B cell (primary cell): ENCODE results near the gene KCNMB2. TPM values are rescaled to one million over a fixed set of nuclear protein-coding genes. Genes with fewer than 3 reads are reported as not detected.

Experiments used
- ATAC-seq: fragments of 200-7000 bp; cut with Tn5 transposase; one replicate; pipeline ENCODE4 v1.10.0; 2021; ENCODE audit warnings: low read depth, mild to moderate bottlenecking, moderate number of reproducible peaks, moderate library complexity
- CTCF ChIA-PET: fragments of 350-600 bp; sonication (Branson Sonifier 250); formaldehyde crosslinking; loops from one replicate; lab custom pipeline; 2021; ENCODE audit warnings: antibody characterized with exemption, inconsistent platforms; lab: Charles Lee
- POLR2A ChIA-PET: fragments of 350-600 bp; sonication (Branson Sonifier 250); formaldehyde crosslinking; loops from one replicate; lab custom pipeline; 2021; ENCODE audit warnings: antibody characterized with exemption; lab: Charles Lee
- DNase-seq: peaks from one replicate; pipeline ENCODE4 v3.0.0; 2013
- H2AFZ ChIP-seq: 2 replicates; pipeline ENCODE4 v1.6.1; 2012; ENCODE audit warnings: mild to moderate bottlenecking, low read depth, low read length; ENCODE audit not compliant: insufficient read depth, poor library complexity, severe bottlenecking
- H3K27ac ChIP-seq, 2 donors: 1 replicate in 1 of 2; 2 replicates in 1 of 2; pipeline ENCODE4 v1.5.1; 2012 to 2013; ENCODE audit warnings: low read length in 2 of 2, mild to moderate bottlenecking in 2 of 2, moderate library complexity in 1 of 2
- H3K27me3 ChIP-seq, 4 experiments: fragments of 200-600 bp in 1 of 4; sonication (generic) in 1 of 4; replicated peaks in 1 of 4; 1 replicate in 2 of 4; 2 replicates in 2 of 4; pipeline versions ENCODE4 v1.6.1 to v1.7.0; 2013 to 2016; ENCODE audit warnings: low read length in 3 of 4, mild to moderate bottlenecking in 2 of 4, mixed read lengths in 1 of 4, moderate library complexity in 1 of 4; ENCODE audit not compliant: insufficient read depth in 4 of 4, control insufficient read depth in 3 of 4; ENCODE audit errors: control extremely low read depth in 1 of 4
- H3K36me3 ChIP-seq, 2 experiments: replicated peaks in 1 of 2; 1 replicate in 1 of 2; 2 replicates in 1 of 2; pipeline versions ENCODE4 v1.6.1 to v1.7.1; 2013; ENCODE audit warnings: low read length in 1 of 2; ENCODE audit not compliant: insufficient read depth in 2 of 2, control insufficient read depth in 1 of 2; ENCODE audit errors: control extremely low read depth in 1 of 2, extremely low read depth in 1 of 2
- H3K4me1 ChIP-seq, 2 donors: fragments of 200-600 bp in 1 of 2; sonication (generic) in 1 of 2; 1 replicate in 1 of 2; 2 replicates in 1 of 2; pipeline versions ENCODE4 v1.5.1 to v1.6.1; 2013 to 2017; ENCODE audit warnings: low read length in 2 of 2; ENCODE audit not compliant: control insufficient read depth in 2 of 2, insufficient read depth in 2 of 2
- H3K4me2 ChIP-seq: replicated peaks from 2 replicates; pipeline ENCODE3; 2012; ENCODE audit warnings: mild to moderate bottlenecking, low read depth, low read length; ENCODE audit not compliant: poor library complexity, severe bottlenecking
- H3K4me3 ChIP-seq, 5 experiments: fragments of 200-600 bp in 1 of 5; sonication (generic) in 1 of 5; 1 replicate in 3 of 5; 2 replicates in 2 of 5; pipeline versions ENCODE4 v1.5.1 to v1.7.0; 2011 to 2016; ENCODE audit warnings: low read length in 4 of 5, mild to moderate bottlenecking in 4 of 5, low read depth in 2 of 5, control low read depth in 1 of 5, moderate library complexity in 1 of 5; ENCODE audit not compliant: insufficient read depth in 1 of 5; ENCODE audit errors: control extremely low read depth in 1 of 5, extremely low read depth in 1 of 5
- H3K79me2 ChIP-seq: fragments of 200-600 bp; sonication (generic); one replicate; pipeline ENCODE4 v1.6.0; 2016; ENCODE audit warnings: low read length; ENCODE audit not compliant: control insufficient read depth, insufficient read depth
- H3K9ac ChIP-seq: fragments of 200-600 bp; sonication (generic); 2 replicates; pipeline ENCODE4 v1.6.1; 2017; ENCODE audit warnings: mild to moderate bottlenecking, low read length, moderate library complexity
- H3K9me3 ChIP-seq, 3 donors: one replicate each; pipeline versions ENCODE4 v1.6.1 to v1.7.1; 2013; ENCODE audit warnings: low read length in 2 of 3; ENCODE audit not compliant: control insufficient read depth in 2 of 3, insufficient read depth in 1 of 3; ENCODE audit errors: control extremely low read depth in 1 of 3
- H4K20me1 ChIP-seq: 2 replicates; pipeline ENCODE4 v1.6.0; 2012; ENCODE audit warnings: mild to moderate bottlenecking, low read length; ENCODE audit not compliant: insufficient read depth, control insufficient read depth, poor library complexity, severe bottlenecking
- H3K27ac Mint-ChIP-seq: one replicate; pipeline ENCODE4 v1.8.0; 2021; ENCODE audit warnings: mixed read lengths
- H3K27me3 Mint-ChIP-seq: one replicate; pipeline ENCODE4 v1.8.0; 2021; ENCODE audit warnings: mixed read lengths
- H3K4me1 Mint-ChIP-seq: one replicate; pipeline ENCODE4 v1.8.0; 2021; ENCODE audit warnings: mixed read lengths
- H3K4me3 Mint-ChIP-seq: one replicate; pipeline ENCODE4 v1.8.0; 2021; ENCODE audit warnings: mixed read lengths
- H3K9me3 Mint-ChIP-seq: one replicate; pipeline ENCODE4 v1.8.0; 2022; ENCODE audit warnings: mixed read lengths; ENCODE audit not compliant: insufficient read depth
- CTCF ChIP-seq: fragments of 200-600 bp; IDR thresholded peaks from one replicate; pipeline ENCODE4 v1.8.0; 2022; ENCODE audit warnings: antibody characterized with exemption, mild to moderate bottlenecking
- EZH2 ChIP-seq: IDR thresholded peaks from 2 replicates; pipeline ENCODE4 v1.6.1; 2012; ENCODE audit warnings: borderline replicate concordance, low read depth, mild to moderate bottlenecking, moderate library complexity, low read length; ENCODE audit not compliant: insufficient read depth, poor library complexity, severe bottlenecking
- WGBS: methylation state at CpG from one replicate; pipeline ENCODE4 v1.1.5; 2013; ENCODE audit warnings: missing lambda C conversion rate; ENCODE audit not compliant: insufficient coverage; 5-methylcytosine and 5-hydroxymethylcytosine counted together
- intact Hi-C: fragments of 100-400 bp; cut with micrococcal nuclease; formaldehyde crosslinking; loops from one replicate; pipeline ENCODE4 v1.10.0; 2022
- polyA plus RNA-seq: library from polyadenylated mRNA; depleted of rRNA; stranded (reverse); fragments of >200 nt; gene quantifications from 2 replicates; pipeline ENCODE4 v1.2.3, GENCODE V29; 2012
- total RNA-seq, 2 donors: library from RNA; stranded (reverse); fragments of 120-200 nt in 1 of 2; gene quantifications; 1 replicate in 1 of 2; 2 replicates in 1 of 2; pipeline versions ENCODE4 v1.2.3 to v1.2.4, GENCODE V29; 2013 to 2022

Gene KCNMB2
- total and polyA plus RNA-seq, 2 donors (not counting 1 experiment from before 2014, with no cell fraction given): not detected

DNA sequence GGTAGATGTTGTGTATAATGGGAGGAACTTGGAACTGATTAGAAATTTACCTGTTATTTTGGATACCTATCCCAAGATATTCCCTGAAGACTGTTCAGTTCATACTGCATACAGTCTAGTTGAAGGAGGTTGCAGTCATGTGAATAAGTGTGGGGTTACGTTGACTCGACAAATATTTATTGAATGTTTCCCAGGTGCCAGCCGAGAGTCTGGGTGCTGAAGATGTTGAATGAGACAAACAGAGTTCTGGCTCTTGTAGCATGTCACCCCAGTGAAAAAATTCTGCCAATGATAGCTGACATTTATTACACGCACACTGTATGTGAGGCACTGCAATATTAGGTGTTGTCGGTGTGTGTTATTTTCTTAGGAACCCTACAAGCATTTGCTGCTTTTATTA is 176.0 kb downstream of the KCNMB2 start:
- Histone ChIP-seq H3K79me2 (no peaks in the 10 kb centered on the region), H3K9me3 (no peaks in the 10 kb centered on the region), H3K27ac (no peak overlapping the region), H3K36me3 (no peaks in the 10 kb centered on the region), H3K9ac (no peak overlapping the region), H3K4me3 (no peak overlapping the region), H3K27me3 (no peaks in the 10 kb centered on the region), H2AFZ (no peak overlapping the region), H3K4me1 (no peaks in the 10 kb centered on the region), H4K20me1 (no peaks in the 10 kb centered on the region), H3K4me2 (no peak overlapping the region)
- ChIA-PET POLR2A (no interaction called here), CTCF (no interaction called here)
- H3K4me3 Mint-ChIP-seq: no peak overlapping the region
- no peak for ATAC-seq
- no peaks in the 10 kb centered on the region for H3K27me3 Mint-ChIP-seq
- intact Hi-C loops: no loop called here
- DNase-seq: no peak
- no peaks in the 10 kb centered on the region for H3K4me1 Mint-ChIP-seq
- no peak overlapping the region for H3K27ac Mint-ChIP-seq
- TF ChIP-seq EZH2: no peak
- no peak for TF ChIP-seq CTCF
- 100% methylated on average over 3 of the region's 5 CpGs for WGBS
- H3K9me3 Mint-ChIP-seq: no peaks in the 10 kb centered on the region

- H3K9ac ChIP-seq: no peak overlapping the region
- H3K4me3 ChIP-seq: no peak overlapping the region
- H3K36me3 ChIP-seq: no peaks in the 10 kb centered on the region
- no peak for DNase-seq
- H3K4me1 Mint-ChIP-seq: no peaks in the 10 kb centered on the region
- H4K20me1 ChIP-seq: no peaks in the 10 kb centered on the region
- no peaks in the 10 kb centered on the region for H3K27me3 Mint-ChIP-seq
- intact Hi-C loops: no loop called here
- no peak for ATAC-seq
- no peak overlapping the region for H3K27ac ChIP-seq
- POLR2A ChIA-PET: no interaction called here
- no peaks in the 10 kb centered on the region for H3K9me3 Mint-ChIP-seq
- 83% methylated on average over 1 of the region's 4 CpGs for WGBS
- no peaks in the 10 kb centered on the region for H3K79me2 ChIP-seq
- no peaks in the 10 kb centered on the region for H3K4me1 ChIP-seq
- H3K27ac Mint-ChIP-seq: no peak overlapping the region
- no peak overlapping the region for H2AFZ ChIP-seq
- H3K4me2 ChIP-seq: no peak overlapping the region
- H3K4me3 Mint-ChIP-seq: no peak overlapping the region
- no peaks in the 10 kb centered on the region for H3K9me3 ChIP-seq
- TF ChIP-seq CTCF: no peak
- no peak for TF ChIP-seq EZH2
- H3K27me3 ChIP-seq: no peaks in the 10 kb centered on the region
- CTCF ChIA-PET: no interaction called here
Measured at GRCh38 chr3:178714925-178715832, 178.9 kb downstream of the KCNMB2 start.
